ENCODE data around the gene XRCC5. TPM values are rescaled to one million over a fixed set of nuclear protein-coding genes. Genes with fewer than 3 reads are reported as not detected.
A peak's percentile ranks its signal among the peaks of the same experiment; 100 is the strongest.

XRCC5 gene
- total RNA-seq, 6 experiments from 2014 or later: 92.0 to 131 (median 106) TPM

GRCh38 chr2:216101109-216101508, 8.0 kb upstream of the XRCC5 start:
- Histone ChIP-seq H3K27me3 (no peaks in the 10 kb centered on the region), H3K4me3 (no peak overlapping the region), H3K9me3 (no peaks in the 10 kb centered on the region), H3K4me1 (no peaks in the 10 kb centered on the region), H3K36me3 (no peaks in the 10 kb centered on the region), H3K27ac (no peak overlapping the region)
- TF ChIP-seq POLR2A (IDR thresholded peaks at IDR 0.05): no peak
- no peak for TF ChIP-seq CTCF (IDR thresholded peaks at IDR 0.05)
- WGBS (ENCODE audit: insufficient coverage, low coverage, low lambda C conversion rate, missing lambda C conversion rate): 75% methylated on average over 3 of the region's 4 CpGs
- intact Hi-C loops (cut with DNase I): no loop called here
- no peak for DNase-seq
- ATAC-seq: no peak

GRCh38 chr2:216103213-216103612, 5.9 kb upstream of the XRCC5 start:
- no peak for DNase-seq
- Histone ChIP-seq H3K27ac (no peak overlapping the region), H3K9me3 (no peaks in the 10 kb centered on the region), H3K27me3 (no peaks in the 10 kb centered on the region), H3K4me3 (no peak overlapping the region), H3K4me1 (peaks cover 0 to 3% (median 0%) of the 10 kb centered on the region in 4 donors), H3K36me3 (no peaks in the 10 kb centered on the region)
- intact Hi-C loops (cut with DNase I): no loop called here
- TF ChIP-seq CTCF (IDR thresholded peaks at IDR 0.05) (no peak), POLR2A (IDR thresholded peaks at IDR 0.05) (no peak)
- no peak for ATAC-seq
- WGBS (ENCODE audit: insufficient coverage, low coverage, low lambda C conversion rate, missing lambda C conversion rate): 69% methylated on average over 1 of the region's 1 CpG

GRCh38 chr2:216104691-216105090, 4.5 kb upstream of the XRCC5 start:
- TF ChIP-seq CTCF (IDR thresholded peaks at IDR 0.05) (no peak), POLR2A (IDR thresholded peaks at IDR 0.05) (no peak)
- Histone ChIP-seq H3K27me3 (no peaks in the 10 kb centered on the region), H3K9me3 (no peaks in the 10 kb centered on the region), H3K4me3 (no peak overlapping the region), H3K4me1 (peaks cover 0 to 9% (median 0%) of the 10 kb centered on the region in 4 donors), H3K27ac (no peak overlapping the region), H3K36me3 (no peaks in the 10 kb centered on the region)
- ATAC-seq: no peak
- 93% methylated on average over 3 of the region's 3 CpGs for WGBS (ENCODE audit: insufficient coverage, low coverage, low lambda C conversion rate, missing lambda C conversion rate)
- no peak for DNase-seq
- intact Hi-C loops (cut with DNase I): no loop called here

- ATAC-seq (no peak), DNase-seq (no peak)
- Histone ChIP-seq H3K27me3 (no peaks in the 10 kb centered on the region), H3K4me3 (peak overlapping the region in 1 of 3 donors; percentile 91), H3K36me3 (peaks cover 0 to 9% (median 1%) of the 10 kb centered on the region in 4 donors), H3K9me3 (no peaks in the 10 kb centered on the region), H3K4me1 (peaks cover 0 to 19% (median 4%) of the 10 kb centered on the region in 4 donors), H3K27ac (peak overlapping the region in 1 of 3 donors; percentile 8)
- WGBS (ENCODE audit: insufficient coverage, low coverage, low lambda C conversion rate, missing lambda C conversion rate): 81% methylated on average over 8 of the region's 8 CpGs
- TF ChIP-seq POLR2A (IDR thresholded peaks at IDR 0.05) (no peak), CTCF (IDR thresholded peaks at IDR 0.05) (no peak)
- intact Hi-C loops (cut with DNase I): no loop called here
Measured at GRCh38 chr2:216107320-216107719, 1.8 kb upstream of the XRCC5 start.

GRCh38 chr2:216107760-216108159, 1.4 kb upstream of the XRCC5 start:
- Histone ChIP-seq H3K9me3 (no peaks in the 10 kb centered on the region), H3K27ac (peak overlapping the region in 2 of 3 donors; percentile 8 to 11), H3K4me1 (peaks cover 0 to 19% (median 4%) of the 10 kb centered on the region in 4 donors), H3K4me3 (peak overlapping the region in 1 of 3 donors; percentile 91), H3K27me3 (no peaks in the 10 kb centered on the region), H3K36me3 (peaks cover 0 to 13% (median 3%) of the 10 kb centered on the region in 4 donors)
- peak in 2 of 4 donors; percentile 21 to 31 for ATAC-seq
- intact Hi-C loops (cut with DNase I): no loop called here
- DNase-seq: peak in 1 of 3 donors; percentile 22
- WGBS (ENCODE audit: insufficient coverage, low coverage, low lambda C conversion rate, missing lambda C conversion rate): 34% methylated on average over 12 of the region's 13 CpGs
- TF ChIP-seq POLR2A (IDR thresholded peaks at IDR 0.05): no peak
- no peak for TF ChIP-seq CTCF (IDR thresholded peaks at IDR 0.05)
